Esophagus muscularis mucosa (tissue), 3 donors: ENCODE results near the gene SRGN.

ENCODE experiments used
- CTCF ChIP-seq, 3 experiments: fragments of 200-600 bp in 2 of 3; fragments of 450-650 bp in 1 of 3; sonication (generic) in 2 of 3; IDR thresholded peaks; one replicate each; pipeline ENCODE4 v1.5.1; 2017 to 2019; ENCODE audit warnings: antibody characterized with exemption in 3 of 3, mild to moderate bottlenecking in 2 of 3, moderate library complexity in 1 of 3
- POLR2A ChIP-seq: fragments of 450-650 bp; IDR thresholded peaks from one replicate; pipeline ENCODE4 v1.6.1; 2017; ENCODE audit warnings: antibody characterized with exemption, moderate library complexity, mild to moderate bottlenecking, low read depth
- POLR2AphosphoS5 ChIP-seq, 2 donors: sonication (generic); formaldehyde crosslinking; IDR thresholded peaks; one replicate each; pipeline ENCODE4 v1.6.1; 2017; ENCODE audit warnings: antibody characterized with exemption in 2 of 2

GRCh38 chr10:69055241-69055640, 32.7 kb upstream of the SRGN start:
- TF ChIP-seq POLR2A (no peak), CTCF (IDR thresholded peaks at IDR 0.05) (no peak), POLR2AphosphoS5 (IDR thresholded peaks at IDR 0.05) (no peak)
